Myocyte (in vitro differentiated cells): Measurements from ENCODE around the gene ACSS1. TPM values are rescaled to one million over a fixed set of nuclear protein-coding genes. Genes with fewer than 3 reads are reported as not detected.

Experiments used
- DNase-seq: peaks from one replicate; pipeline ENCODE4 v3.0.0-alpha.2; 2012; ENCODE audit warnings: low read depth
- total RNA-seq: library from RNA; depleted of rRNA; stranded (reverse); fragments of >200 nt; gene quantifications from 2 replicates; pipeline ENCODE4 v1.2.3, GENCODE V29; 2014

Gene ACSS1
- total RNA-seq, 1 donor from 2014 or later: 1.3 TPM

DNA sequence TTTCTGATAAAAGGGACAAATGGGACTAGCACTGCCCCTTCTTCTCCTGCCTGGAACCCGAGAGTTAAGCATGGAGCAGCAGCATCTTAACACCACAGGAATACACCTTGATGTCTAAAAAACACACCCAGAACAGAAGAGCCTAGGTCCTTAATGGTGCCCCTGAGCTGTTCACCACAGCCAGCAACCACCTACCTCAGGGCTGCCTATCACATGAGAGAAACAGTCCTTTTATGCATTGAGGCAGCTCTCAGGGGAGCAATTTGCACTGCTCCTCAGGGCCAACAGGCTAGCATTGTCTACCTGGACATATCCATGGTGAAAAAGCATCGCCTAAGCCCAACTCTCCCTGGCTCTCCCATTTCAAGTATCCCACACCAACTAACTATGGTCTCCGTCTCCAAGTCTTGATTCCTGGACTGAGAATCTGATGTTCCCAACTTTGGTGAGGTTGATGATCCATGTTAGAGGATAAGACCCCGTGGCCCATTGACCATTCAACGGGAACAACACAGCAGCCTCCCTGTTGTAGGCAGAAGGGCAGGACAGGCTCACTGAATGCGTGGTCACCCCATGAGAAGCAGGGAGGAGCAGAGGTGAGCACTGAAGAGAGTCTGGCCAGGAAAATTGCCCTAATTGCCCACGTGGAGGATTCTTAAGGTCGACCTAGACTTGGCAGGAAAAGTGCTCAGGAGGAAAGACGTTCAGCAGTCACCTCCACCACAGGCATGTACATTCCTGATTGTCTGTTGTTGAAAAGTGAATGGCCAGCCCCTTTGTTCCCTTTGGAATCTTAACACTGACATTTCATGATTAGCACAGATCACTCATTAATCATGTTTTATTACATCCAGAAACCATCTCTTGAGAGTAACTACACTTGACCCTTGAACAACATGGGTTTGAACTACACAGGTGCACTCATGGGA lies 61.2 kb downstream of the ACSS1 start:
- DNase-seq: no peak

DNA sequence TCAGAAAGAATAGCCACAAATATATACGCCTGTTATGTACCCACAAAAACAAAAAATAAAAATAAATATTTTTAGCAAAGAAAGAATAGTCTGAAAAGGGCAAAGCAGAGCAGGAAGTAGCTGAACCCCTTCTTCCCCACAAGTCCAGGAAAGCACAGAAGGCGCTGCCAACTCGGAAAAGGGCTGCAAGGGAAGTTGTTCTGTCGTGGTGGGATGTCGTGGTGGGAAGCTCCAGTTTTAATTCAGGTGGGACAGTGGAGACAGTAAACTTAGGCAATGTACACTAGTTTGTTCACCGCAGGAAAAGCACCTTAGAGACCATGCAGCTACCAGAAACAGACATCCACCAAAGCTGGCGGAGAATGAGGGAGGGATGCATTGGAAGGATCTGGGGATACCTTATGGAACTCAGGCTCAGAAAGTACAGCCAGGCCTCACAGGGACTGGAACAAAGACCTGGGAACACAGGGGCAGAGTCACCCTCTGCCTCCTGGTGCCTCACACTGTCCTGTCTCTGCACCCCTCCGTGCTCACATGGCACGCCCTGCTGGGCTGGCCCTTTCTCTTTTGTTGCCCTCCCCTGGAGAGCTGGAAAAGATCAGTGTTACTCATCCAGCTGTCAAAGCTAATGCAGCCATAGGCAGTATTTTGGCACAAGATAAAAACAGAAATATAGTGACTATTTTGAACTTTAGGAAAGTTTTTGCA lies 62.0 kb downstream of the ACSS1 start:
- no peak for DNase-seq

DNA sequence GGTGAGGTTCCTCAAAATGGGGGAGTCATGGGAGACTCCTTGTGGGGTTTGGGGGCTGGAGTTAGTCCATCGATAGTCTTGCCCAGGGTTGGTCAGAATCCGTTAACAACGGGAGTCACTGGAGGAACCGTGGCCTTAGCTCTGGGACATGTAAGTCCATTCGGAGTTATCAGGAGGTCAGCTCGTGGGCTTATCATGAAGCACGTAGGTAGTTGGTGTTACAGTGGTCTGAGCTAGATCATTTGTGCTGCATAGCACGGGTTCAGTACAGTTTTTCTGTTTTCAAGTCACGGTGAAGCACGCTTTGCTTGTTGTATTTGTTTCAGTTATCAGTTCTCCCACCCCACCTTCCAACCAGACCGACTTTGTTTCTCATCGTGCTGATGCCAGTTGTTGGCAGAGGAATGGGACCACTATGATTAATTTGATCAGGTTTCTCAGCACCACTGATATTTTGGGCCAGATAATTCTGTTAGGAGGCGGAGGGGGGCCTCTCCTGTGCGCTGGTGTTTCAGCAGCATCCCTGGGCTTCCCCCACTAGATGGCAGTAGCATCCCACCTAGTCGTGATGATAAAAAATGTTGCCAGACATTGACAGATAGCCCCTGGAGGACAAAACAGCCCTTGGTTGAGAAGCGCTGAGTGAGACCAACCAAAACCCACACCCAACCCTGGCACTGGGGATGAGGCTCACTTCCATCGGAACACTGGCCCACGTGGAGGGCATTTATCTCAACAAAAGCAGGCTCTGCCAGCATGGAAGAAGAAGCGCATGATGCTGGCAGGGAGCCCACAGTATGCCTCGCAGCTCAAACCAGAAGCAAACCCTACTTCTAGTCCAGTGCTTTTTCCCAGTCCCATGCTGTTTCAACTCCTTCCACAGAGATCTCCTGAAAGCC lies 63.2 kb downstream of the ACSS1 start:
- DNase-seq: peak; percentile 87

DNA sequence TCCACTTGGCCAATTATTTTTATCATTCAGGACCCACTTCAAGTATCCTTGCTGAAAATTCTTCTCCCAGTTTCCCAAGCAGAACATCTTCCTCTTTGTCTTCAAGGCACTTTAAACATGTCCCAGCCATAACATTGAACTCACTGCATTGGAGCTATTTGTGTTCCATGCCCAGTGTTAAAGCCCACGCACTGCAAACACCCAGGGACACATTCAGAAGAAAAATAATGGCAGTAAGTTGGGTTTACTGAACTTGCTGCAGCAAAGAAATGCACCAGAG lies 63.8 kb downstream of the ACSS1 start:
- DNase-seq: no peak

DNA sequence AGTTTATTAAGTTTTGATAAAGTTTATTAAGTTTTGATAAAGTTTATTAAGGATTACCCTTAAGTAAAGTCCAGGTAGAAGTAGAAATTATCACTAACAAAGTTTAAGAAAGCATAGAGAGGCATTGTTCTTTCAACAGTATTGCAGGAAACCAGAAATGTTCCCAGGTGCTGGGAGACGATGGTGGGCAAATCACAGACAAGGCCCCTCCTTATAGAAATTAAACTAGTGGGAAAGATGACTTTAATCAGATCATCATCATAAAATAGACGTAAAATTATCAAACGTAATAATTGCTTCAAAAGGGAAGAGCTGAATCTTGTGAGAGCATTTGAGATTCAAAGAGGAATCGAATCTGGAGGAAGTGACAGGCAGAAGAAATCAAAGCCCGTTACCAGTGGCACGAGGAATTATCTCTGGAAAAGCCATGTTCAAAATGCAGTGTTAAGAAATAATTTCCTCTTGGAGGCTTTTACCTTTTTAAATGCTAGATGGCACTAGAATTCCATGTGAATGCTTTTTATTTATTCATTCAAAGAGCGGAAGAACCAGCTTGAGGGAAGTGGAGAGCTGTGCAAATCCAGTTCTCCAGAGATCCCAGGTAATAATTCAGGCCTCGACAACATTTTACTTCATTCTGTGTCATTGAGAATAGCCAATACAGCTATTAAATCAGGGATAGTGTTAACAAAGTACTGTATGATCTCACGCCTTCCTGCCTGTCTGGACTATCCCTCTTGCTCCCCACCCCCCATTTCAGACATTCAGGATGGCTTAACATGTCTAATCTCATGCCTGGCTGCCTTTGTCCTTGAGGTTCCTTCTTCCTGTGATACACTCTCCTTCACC lies 64.4 kb downstream of the ACSS1 start:
- peak; percentile 56 for DNase-seq

DNA sequence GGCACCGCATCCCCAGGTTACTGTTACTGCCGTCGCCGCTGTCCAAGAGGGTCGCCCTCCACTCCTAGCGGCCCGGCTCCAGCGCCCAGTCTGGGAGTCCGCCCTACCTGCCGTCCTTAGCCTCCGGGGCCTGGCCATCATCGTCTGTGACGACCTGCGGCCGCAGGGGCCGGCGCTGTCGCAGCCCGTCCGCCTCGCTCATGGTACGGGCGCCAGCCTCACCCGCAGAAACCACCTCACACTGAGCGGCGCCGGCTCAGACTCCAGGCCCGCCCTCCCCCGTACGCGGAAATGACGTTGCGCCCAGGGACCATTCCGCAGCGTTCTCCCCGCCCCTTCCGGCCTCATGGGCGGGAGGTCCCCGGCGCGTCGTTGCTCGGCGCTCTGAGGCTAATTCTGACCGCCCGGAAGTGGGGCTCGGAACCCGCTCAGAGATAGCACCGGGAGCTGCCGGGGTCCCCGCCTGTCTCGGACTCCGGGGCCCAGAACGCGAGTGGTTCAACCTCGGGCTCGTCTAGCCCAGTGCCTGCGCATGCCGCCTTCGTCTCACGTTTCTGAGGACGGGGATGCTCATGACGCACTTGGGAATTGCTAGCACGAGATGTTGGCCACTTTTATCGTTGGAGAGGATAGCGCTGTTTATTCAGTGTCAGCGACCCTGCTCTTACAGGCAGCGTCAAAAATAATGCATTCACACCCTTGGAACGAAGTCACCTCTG lies 65.3 kb downstream of the ACSS1 start, which contains the start of gene APMAP:
Gene APMAP (minus strand): TSS at position 265 of the 719 bp plus-strand sequence. CDS start 63 bp downstream, at position 202.
- peak; percentile 96 for DNase-seq

DNA sequence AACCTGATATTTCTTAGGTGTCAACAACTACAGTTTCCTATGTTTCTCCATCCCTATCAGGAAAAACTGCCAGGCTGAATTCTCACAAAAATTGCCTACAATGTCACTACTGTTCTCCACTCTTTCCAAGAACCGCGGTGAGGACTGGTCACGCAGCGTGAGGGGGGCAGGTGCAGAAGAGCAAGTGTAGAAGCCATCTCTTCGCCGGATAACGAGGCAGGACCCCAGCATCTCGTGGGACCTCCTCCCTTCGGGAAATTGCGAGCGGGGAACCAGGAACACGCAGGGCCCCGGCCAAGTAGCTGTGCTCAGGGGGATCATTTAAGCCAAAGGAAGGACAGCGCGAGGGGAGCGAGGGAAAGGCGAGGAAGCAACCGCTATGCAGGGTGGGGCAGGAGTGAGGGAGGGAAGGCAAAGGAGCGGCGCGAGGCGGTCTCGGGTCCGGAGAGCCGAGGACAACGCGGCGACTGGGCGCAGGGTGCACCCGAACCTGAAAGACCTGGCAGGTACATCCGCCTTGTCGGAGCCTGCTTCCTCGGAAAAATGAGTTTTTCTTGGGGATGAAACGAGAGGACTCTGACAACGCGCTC lies 65.9 kb downstream of the ACSS1 start:
- peak; percentile 39 for DNase-seq

DNA sequence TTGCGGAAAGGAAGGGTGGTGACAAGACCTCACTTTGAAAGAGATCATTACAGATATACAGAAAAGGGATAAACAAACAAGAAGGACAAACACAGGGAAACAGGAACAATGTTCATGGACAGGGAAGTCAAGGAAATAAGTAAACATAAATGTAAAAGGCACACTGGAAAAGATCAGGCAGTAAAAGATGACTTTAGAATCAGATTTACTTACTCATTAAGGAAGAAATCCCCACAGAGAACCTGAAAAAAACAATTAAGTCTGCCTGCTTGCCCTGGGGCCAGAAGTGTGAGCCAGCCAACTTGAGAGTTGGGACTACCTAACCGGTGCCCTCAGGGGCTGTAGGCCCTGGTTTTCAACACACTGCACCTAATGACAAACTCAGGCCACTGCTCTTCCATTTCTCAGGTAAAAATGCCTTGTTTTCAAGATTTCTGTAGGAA lies 67.1 kb downstream of the ACSS1 start:
- no peak for DNase-seq

DNA sequence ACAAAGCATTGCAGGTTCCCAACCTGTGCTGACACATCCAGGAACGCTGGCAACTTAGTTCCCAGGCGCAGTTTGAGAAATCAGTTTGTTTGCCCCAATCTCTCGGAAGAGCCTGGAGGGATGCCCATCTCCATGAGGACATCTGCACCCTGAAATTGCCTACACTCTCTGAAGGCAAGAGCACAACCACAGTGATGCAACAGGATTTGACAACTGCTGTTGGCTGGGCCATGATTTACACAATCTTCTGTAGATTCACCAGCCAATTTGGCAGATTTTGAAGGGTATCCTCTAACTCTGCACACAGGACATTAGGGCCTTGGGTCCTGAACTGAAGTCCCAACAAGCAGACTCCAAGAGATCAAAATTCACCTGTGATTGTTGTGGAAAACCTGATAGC lies 68.8 kb downstream of the ACSS1 start:
- no peak for DNase-seq

DNA sequence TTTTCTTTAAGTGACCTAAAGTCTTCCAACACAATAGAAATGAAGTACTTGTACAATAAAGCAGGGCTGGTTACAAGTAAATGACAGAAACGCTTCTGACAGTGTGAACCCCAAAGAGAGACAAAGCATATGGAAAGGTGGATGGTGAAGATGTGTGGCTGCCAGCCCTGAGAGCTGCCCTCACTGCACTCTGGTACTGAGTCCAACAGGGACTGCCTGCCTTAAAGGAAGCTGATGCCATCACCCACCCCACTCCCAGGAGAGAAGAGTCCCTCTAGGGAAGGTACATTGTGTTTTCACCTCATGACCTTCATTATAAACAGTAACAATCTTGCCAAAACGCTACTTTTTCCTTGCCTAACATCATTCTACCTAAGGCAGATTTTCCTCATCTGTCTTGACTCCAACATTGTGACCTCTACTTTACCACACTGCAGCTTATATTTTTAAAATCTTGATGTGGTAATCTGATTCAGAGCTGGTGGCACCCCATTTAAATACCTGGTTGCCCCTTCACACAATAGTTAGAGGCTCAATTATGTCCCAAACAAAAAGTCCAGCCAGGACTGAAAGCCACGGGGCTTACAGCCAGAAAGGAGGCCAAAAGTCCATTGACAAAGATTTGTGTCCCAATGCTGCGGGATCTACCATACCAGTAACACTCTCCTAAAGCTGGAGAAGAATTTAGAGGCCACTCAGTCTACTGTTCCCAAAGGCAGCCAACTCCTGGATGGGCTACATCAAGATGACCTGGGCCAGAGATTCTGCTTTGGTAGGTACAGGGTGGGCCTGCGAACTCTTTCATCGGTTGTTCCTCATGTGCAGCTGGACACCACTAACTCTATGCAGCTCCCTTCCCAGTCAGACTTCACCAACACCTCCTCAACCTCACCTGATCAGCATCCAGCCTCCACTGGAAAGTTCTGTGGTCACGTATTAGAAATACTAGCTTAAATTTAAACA lies 69.8 kb downstream of the ACSS1 start:
- DNase-seq: no peak

DNA sequence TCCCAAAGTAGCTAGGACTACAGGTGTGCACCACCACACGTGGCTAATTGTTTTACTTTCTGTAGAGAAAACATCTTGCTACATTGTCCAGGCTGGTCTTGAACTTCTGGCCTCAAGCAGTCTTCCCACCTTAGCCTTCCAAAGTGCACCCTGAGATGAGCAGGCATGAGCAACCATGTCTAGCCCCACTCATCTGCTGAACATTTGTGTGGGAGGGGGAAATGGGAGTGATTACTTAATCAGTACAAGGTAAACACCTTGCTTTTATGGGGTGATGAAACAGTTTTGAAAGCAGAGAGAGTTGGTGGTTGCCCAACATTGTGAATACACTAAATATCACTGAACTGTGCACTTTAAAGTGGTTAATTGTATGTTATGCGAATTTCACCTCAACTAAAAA lies 70.7 kb downstream of the ACSS1 start:
- no peak for DNase-seq

DNA sequence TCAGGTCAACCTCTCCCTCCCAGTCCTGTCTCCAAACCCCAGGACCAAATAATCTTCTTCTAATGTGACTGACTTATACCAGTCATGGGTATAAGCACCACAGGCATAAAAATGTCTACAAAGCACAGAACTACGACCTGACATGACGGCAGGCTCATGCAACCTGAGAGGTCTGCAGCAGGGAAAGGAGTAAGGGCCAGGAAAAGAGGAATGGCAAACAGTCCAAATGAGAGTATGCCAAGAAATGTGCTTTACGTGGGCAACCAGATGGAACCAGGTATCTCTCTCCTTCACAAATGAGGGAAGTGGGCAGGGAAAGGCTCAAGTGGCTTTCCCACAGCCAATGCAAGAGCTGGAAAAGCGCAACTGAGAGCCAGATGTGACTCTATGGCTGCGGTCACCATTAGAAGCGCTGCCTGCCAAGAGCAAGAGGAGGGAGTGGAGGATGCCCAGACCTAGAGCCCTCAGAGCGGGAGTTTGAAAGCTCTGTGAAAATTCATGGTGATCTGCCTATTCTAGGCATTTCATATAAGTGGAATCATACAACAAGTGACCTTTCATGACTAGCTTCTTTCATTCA lies 71.4 kb downstream of the ACSS1 start:
- DNase-seq: no peak

DNA sequence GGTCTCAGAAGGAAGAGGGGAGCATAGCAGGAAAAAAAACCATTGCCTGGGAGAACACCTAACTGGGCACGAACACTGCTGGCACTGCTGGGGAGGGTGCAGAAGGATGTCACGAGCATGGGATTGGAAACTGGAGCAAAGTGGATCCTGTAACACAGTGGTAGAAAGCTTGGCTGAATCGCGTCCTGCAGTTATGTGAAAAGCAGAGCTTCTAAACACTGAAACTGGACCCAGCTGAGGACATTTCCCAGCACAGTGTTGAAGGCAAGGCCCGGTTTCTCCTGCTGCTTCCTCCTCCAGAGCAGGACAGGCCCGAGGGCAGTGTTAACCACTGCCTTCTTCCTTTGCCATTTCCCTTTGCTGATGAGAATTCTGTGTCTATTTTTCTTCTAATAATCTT lies 72.1 kb downstream of the ACSS1 start:
- no peak for DNase-seq

DNA sequence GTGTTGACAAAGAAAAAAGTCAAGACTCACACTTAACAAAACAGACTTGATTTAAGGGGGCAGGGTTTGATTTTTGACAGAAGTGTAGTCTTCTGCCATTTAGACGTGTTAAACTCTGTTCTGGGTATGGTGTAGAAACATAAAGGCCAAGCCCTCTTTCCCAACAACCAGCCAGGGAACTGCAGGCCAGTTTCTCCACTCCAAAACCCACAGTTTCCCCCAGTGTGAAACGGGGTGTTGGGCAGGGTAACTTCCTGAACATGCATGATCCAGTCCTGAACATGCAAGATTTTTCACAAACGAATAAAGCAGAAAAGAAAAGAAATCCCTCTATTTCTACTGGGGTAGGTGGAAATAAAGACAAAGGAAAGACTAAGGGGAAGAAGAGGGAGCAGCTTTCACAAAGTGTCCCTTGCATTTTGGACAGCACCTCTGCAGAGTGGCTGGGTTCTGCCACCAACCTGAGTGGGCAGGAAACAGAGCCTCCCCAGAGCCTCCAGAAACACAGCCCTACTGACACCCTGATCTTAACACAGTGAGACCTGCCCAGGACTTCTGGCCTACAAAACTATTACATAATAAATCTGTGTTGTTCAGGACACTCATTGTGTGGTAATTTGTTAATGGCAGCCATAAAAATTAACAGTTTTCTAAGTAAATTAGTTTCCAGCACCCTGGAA lies 72.8 kb downstream of the ACSS1 start:
- no peak for DNase-seq

DNA sequence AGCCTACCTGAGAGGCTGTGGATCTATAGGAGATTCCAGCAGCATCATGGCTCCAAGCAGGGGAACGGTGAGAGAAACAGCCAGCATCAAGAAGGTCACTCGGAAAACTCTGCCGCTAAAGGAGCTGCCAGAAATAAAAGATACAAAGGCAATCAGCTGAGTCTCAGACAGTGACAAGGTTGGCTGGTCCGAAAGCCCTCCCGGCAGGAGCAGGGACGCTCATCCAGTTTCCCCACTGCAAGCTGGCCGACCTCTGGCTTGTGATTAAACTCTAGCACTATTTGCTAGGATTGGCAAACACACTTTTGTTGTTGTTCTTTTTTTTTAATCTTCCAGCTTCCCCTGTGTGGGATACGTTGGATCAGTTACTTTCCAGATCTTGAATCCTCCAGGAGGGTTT lies 74.0 kb downstream of the ACSS1 start:
- no peak for DNase-seq

DNA sequence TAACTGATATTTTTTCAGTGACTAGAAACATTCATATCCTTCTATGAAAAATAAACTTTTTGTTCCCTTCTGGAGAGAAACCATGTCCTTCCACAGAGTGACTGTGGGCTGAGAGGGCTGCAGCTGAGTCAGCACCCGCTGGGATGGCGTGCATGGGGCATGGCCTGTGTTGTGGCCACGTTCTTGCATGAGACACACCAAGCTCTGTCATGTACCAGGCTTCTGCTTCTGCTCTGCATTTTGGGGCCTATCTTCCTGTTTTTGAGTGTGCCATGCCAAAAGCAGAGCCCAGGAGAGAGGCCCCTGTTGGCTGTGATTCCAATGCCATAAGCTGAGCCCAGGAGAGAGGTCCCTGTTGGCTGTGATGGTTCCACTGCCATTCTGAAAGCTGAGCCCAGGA lies 76.1 kb downstream of the ACSS1 start:
- DNase-seq: no peak

DNA sequence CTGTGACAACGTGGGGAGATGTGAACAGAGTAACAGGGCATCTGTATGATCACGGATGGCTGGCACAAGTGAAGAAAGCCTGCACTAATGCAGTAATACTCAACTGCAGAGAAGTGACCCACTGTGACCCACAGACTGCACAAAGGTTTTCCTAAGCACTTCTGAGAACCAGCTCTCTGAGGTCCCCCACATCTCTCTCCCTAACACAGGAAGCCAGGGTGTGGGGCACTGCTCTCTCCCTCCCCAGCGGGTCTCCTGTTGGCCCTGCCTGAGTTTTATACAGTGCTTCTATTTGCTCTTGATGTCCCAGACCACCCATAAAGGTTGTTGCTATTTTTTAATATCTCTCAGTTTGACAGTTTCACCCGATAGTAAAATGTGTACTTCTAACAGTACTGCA lies 76.7 kb downstream of the ACSS1 start:
- DNase-seq: no peak
